ENCODE measurements around the gene WDR59.

- TF ChIP-seq ZNF609 (CRISPR knock-in tag; IDR thresholded peaks at IDR 0.05; ENCODE audit: borderline replicate concordance) = no peak
- TF ChIP-seq ELF1 (tag; IDR thresholded peaks at IDR 0.05) = no peak
- TF ChIP-seq THAP12 (CRISPR knock-in tag; IDR thresholded peaks at IDR 0.05) = no peak
- TF ChIP-seq MAX (CRISPR knock-in tag; IDR thresholded peaks at IDR 0.05) = no peak
- TF ChIP-seq CC2D1A (IDR thresholded peaks at IDR 0.05) = no peak
- TF ChIP-seq POLR2AphosphoS5 (IDR thresholded peaks at IDR 0.05; ENCODE audit: control insufficient read depth, insufficient read depth, low read depth, low read length) = no peak
- TF ChIP-seq ZNF24 (IDR thresholded peaks at IDR 0.05) = no peak
- no peak for TF ChIP-seq CTCF (IDR thresholded peaks at IDR 0.05 in 2 of 3, conservative IDR thresholded peaks at IDR 0.05 in 1 of 3; ENCODE audit: insufficient read depth in 2 of 3, low read depth in 1 of 3, low read length in 3 of 3)
- TF ChIP-seq, protein P1, sequence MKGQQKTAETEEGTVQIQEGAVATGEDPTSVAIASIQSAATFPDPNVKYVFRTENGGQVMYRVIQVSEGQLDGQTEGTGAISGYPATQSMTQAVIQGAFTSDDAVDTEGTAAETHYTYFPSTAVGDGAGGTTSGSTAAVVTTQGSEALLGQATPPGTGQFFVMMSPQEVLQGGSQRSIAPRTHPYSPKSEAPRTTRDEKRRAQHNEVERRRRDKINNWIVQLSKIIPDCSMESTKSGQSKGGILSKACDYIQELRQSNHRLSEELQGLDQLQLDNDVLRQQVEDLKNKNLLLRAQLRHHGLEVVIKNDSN (CRISPR knock-in tag; IDR thresholded peaks at IDR 0.05) = no peak
- TF ChIP-seq CEBPB (tag; IDR thresholded peaks at IDR 0.05) = no peak
- TF ChIP-seq KDM1A (IDR thresholded peaks at IDR 0.05) = no peak
- no peak for TF ChIP-seq SMARCA5 (IDR thresholded peaks at IDR 0.05)
Measured at GRCh38 chr16:75032655-75033054, 47.7 kb upstream of the WDR59 start.
